GM19238 (cell line): Measurements from ENCODE around the gene EPB41L2.
"Not testable (repeated sequence)": the region's sequence is repeated elsewhere in the genome, so short reads cannot be mapped to it uniquely, and the experiment has no call there.

Experiments
- DNase-seq: peaks from one replicate; pipeline ENCODE4 v3.0.0; 2011; ENCODE audit warnings: low spot score; ENCODE audit not compliant: insufficient read length

Gene EPB41L2

DNA sequence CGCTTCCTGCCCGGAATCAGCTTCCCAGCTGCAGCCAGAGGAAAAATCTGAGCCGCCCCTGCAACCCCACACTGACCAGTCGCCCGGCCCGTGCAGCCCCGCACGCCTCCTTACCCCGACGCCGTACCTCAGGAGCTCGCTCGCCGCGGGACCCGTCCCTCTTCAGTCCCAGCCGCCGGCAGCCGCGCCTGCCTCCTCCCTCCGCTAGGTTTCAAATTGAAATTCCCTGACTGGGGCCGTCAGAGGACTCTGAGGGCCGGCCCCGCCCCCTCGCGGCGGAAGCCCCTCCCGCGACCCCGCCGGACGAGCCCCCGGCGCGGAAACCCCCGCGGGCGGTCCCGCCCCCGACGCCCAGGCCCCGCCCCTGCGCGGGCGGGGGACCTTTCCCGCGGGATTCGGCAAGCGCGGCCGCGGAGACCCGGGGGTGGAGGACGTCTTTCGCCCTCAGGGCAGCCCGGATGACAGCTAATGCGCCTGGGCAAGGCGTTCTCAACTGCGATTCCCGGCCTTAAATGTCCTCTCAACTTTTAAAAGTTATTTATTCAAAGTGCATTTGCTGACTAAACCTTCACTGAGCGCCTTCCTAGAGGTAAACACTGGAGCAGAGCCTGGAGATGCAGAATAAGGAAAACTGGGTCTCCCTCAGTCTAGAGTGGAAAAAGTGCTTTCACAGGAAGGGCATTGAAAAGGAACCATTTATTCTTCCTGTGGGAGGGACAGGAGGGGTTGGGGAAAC is at the start of gene EPB41L2:
Gene EPB41L2 (minus strand): TSS at position 218 of the 736 bp plus-strand sequence. CDS start 106,760 bp downstream, outside the sequence.
- peak; percentile 71 for DNase-seq

DNA sequence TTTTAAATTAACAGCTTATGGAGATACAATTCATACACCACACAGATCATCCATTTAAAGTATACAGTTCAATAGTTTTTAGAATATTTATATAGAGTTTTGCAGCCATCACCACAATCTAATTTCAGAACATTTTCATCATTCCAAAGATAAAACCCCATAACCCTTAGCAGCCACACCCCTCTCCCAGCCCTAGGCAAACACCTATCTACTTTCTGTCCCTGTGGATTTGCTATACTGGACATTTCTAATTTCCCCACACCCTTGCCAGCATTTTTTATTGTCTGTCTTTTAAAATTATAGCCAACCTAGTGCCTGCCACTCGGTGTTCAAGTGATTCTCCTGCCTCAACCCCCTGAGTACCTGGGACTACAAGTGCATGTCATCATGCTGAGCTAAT is 49.2 kb upstream of the EPB41L2 start:
- no peak for DNase-seq

DNA sequence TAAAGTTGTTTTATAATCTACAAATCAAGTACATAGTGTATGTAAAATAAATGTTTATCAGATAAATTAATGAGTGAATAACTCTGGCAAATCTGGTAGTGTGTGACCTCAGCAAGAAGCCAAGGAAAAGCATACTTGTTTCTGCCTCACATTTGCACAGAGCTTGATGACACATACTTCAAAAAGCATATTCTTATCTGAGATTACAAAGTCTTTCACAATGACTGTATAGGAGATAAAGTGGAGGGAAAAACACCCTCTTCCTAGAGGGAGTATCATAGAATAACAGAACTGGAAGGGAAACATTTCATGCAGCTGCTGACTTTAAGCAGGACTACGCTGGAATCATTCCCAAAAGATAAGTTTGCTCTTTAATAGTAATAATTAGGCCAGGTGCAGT is 44.1 kb upstream of the EPB41L2 start:
- no peak for DNase-seq

DNA sequence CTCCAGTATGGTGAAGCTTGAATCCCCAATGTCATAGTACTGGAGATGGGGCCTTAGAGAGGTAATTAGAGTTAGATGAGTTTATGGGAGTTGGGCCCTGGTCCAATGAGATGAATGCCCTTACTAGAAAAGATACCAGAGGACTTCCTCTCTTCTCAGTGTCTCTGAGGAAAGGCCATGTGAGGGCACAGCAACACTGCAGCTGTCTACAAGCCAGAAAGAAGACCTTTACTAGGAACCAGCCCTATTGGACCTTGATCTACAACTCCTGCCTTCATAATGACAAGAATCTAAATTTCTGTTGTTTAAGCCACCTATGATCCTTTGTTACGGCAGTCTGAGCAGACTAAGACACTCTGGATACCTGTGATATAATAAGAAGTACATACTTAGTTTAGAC is 40.9 kb upstream of the EPB41L2 start:
- no peak for DNase-seq

DNA sequence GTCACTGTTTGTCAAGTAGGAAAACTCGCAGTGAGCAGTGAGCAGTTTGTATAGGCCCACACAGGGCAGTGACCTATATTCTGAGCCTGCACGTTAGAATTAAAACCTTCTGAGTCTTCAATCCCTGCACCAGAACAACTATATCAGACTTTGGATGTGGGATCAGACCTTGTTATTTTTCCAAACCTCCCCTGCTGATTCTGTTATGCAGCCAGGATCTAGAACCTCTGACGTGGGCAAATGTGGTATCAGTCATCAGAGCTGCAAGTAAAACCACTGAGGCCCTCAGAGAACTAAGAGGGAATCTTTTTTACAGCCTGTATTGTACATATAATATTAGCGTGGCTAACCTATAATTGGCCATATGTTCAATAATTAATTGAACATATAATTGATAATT is 40.3 kb upstream of the EPB41L2 start:
- no peak for DNase-seq

DNA sequence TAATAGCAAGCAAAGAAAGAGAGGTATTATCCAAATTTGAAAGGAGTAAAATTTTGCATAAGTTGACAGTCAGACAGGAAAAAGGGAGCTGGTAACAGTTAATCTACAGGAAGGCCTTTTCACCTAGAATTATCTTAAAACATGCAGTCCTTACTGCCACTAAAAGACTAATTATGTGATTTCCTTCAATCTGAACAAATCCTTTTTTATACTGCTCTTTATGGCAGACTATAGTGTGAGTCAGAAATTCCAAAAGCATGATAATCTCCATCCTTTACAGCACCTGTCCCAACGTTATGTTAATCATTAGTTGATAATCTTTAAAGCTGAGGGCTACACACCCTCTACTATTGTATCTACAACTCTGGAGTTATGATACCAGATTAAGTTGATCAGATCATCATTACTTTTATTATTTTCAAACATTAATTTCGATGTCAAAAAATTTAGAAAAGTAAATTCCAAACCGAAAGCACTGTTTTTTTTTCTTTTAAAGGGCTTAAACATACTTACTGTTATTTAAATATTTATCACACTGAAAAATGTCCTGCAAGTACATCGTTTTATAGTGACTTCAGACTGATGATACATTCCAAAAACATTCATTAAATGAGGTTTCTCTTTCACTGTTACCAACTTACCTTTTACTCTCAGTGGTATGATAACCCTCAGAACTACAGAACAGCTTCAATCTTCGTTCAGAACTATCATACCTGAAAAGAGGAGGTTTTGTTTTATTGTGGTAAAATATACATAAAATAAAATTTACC is 39.1 kb upstream of the EPB41L2 start:
- DNase-seq = no peak

DNA sequence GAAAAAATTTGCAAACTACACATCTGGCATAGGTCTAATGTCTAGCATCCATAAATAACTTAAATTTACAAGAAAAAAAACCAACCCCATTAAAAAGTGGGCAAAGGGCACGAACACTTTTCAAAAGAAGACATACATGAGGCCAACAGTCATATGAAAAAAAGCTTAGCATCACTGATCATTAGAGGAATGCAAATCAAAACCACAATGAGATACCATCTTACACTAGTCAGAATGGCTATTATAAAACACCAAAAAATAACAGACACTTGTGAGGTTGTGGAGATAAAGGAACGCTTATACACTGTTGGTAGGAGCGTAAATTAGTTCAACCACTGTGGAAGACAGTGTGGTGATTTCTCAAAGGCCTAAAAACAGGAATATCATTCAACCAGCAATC is 33.7 kb upstream of the EPB41L2 start:
- no peak for DNase-seq

DNA sequence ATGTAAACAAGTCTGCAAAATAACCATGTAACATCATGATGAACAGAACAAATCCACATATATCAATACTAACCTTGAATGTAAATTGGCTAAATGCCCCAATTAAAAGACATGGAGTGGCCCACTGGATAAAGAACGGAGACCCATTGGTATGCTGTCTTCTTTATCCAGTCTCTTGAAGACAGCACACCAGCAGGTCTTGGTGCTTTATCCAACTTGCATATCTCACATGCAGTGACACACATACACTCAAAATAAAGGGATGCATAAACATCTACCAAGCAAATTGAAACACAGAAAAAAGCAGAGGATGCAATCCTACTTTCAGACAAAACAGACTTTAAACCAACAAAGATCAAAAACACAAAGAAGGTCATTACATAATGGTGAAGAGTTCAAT is 30.3 kb upstream of the EPB41L2 start:
- DNase-seq = no peak

DNA sequence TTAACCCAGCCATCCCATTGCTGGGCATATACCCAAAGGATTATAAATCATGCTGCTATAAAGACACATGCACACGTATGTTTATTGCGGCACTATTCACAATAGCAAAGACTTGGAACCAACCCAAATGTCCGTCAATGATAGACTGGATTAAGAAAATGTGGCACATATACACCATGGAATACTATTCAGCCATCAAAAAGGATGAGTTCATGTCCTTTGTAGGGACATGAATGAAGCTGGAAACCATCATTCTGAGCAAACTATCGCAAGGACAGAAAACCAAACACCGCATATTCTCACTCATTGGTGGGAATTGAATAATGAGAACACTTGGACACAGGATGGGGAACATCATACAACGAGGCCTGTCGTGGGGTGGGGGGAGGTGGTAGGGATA is 28.9 kb upstream of the EPB41L2 start:
- not testable (repeated sequence) for DNase-seq

DNA sequence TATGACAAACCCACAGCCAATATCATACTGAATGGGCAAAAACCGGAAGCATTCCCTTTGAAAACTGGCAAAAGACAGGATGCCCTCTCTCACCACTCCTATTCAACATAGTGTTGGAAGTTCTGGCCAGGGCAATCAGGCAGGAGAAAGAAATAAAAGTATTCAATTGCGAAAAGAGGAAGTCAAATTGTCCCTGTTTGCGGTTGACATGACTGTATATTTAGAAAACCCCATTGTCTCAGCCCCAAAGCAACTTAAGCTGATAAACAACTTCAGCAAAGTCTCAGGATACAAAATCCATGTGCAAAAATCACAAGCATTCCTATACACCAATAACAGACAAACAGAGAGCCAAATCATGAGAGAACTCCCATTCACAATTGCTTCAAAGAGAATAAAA is 27.3 kb upstream of the EPB41L2 start:
- DNase-seq = not testable (repeated sequence)

DNA sequence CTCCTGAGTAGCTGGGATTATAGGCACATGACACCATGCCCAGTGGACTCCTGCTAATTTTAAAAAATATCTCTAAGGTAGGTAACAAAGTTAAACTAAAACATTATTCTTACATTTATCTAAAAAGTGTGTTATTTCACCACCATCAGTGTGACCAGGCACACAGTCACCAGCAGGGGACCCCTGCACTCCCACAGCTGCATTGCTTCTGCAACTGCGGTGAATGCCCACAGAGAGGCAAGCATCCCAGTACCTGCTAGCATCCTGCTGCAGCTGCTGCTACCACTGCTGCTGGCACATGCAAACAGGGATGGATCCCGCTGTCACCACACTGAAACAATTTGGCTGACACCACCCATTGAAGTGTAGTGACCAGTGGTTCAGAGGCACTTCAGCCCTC is 21.9 kb upstream of the EPB41L2 start:
- DNase-seq = no peak

DNA sequence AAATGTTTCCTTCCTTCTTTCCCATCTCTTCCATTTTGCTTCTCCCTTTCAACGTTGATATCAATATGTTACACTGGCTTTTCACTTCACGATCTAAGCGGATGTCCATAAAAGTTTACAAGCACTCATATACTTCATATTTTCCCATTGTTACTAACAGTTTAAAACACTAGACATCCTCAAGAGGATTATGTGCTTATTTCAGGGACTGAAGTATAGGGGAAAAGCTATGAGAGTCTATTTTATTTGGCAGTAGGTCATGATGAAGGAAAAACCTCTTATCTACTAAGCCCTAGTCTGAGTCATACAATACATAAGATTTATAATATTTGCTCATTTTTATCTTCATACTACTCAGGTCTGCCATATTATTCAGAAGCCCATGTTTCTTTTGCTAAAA is 20.6 kb upstream of the EPB41L2 start:
- DNase-seq = no peak

DNA sequence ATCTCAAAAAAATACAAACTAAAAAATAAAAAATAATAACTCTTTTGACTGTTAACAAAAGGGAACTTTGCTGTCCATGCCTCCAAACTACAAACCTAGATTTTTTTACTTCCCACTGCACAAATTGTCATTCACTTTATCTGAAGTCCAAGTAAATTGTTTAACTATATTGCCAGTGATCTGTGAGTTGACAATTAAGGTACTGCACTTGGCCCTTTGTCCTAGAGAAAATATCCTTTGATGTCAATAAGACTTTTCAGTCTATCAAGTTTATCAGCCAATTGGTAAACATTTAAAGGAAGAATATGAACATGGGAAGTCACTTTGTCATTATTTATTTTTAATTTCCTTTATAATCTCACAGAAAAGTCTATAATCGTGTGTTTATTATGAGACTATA is 19.3 kb upstream of the EPB41L2 start:
- no peak for DNase-seq

DNA sequence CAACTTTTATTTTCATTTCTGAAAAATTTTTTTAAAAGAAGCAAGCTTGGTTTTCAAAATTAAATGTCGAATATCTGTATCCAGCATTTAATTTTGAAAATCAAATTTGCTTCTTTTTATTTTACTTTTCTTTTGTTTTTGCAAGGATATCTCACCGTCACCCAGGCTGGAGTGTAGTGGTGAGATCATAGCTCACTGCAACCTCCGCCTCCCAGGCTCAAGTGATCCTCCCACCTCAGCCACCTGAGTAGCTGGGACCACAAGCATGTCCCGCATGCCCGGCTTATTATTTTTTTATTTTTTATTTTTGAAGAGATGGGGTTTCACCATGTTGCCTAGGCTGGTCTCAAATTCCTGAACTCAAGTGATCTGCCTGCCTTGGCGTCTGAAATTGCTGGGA is 17.0 kb upstream of the EPB41L2 start:
- no peak for DNase-seq

DNA sequence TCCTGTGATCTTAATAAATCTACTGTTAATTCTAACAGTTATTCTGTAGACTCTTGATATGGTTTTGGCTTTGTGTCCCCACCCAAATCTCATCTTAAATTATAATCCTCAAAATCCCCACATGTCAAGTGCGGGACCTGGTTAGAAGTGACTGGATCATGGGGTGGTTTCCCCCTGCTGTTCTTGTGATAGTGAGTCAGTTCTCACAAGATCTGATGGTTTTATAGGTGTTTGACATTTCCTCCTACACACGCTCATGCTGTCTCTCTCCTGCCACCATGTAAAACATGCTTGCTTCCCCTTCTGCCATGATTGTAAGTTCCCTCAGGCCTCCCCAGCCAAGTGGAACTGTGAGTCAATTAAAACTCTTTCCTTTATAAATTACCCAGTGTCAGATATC is 10.5 kb upstream of the EPB41L2 start:
- no peak for DNase-seq

DNA sequence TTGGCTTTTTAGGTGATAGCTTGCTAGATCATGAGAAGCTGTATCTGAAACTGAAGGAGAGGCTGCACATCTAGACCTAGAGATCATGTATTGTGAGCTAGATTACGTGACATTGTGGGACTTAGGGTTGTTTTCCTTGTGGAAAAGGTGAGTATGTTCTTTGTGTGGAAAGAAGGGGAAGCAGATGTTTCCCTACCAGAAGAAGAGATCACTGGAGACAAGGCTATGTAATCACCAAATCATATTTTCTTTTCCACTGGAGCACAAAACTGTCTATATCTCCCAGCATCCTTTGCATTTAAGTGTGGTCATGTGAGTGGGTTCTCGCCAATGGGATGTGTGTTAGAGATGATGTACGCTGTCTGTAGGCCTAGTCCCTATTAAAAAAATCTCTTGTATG is 7.0 kb upstream of the EPB41L2 start:
- DNase-seq = no peak

DNA sequence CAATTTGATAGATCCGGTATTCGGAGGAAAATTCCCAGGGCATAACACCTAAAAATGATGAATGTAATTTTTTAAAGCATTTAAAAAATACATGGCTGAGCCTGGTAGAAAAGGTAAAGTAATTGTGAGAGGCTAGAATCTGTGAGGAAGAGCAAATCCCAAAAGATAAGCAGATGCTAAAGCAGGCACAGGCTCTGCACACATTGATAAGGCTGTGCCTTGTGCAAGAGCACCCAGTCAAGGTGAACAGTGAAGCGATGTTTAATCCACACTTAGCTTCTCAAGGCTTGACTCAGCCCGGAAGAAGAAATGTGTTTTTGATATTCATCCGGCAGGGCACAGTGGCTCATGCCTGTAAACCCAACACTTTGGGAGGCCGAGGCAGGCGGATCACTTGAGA is 5.1 kb upstream of the EPB41L2 start:
- no peak for DNase-seq

DNA sequence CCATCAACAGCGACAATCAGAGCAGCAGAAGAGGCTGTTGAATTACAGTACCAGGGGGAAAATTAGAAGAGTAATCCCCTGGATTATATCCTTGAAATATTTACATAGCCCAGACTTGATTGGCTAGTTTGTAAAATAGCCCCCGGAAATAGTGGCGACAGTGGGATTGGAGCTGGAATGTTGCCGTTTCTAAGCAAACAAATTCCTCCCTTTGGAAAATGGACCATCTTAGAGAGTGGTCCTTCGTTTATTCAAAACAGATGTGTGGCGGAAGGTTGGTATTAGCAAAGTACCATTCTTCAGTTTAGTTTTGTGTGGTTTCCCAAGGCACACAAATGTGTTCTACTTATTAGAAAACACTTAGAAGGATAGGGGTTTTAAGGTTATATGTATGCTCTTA is 4.5 kb upstream of the EPB41L2 start:
- no peak for DNase-seq

DNA sequence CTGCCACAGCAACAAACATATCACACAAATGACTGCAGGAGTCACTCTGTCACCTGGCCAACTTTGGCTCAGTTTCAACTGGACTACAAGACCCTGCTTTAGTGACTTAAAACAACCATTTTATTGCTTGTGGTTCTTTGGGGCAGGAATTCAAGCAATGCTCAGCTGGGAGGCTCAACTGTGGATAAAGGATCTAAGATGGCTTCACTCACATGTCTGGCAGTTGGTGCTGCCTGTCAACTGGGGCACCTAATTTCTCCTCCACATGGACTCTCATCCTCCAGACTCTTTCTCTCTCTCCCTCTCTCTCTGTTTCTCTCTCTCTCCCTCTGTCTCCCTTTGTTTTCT is 2.8 kb upstream of the EPB41L2 start:
- no peak for DNase-seq

DNA sequence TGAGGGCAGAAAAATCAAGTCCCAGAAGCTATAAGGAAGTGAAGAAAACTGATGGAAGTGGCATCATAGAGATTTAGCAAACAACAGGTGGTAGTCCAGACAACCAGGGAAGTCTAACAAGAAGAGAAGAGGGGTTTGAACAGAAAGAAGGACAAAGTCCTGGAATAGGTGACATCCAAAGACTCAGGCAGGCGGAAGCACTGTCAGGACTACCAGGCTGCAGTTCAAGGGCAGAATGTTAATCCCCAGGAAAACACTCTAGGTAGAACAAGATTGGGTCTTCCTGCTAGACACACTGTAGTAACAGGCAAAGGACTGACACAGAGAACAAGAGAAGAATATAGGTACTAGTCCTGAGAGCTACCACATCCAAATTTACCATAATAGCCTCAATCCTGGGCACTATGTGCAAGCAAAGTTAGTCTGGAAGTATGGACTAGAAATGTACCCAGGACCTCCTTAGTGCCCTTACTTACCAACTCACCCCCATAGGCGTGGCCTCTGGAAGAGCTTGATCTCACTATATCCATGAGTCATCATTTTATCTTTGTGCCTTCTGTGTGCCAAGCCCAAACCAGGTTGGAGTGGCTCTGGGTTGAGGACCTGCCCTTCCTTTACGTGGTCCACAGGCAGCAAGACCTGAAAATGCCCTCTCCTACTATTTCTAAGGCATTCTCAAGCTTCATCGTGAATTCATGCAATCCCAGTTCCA is 2.2 kb upstream of the EPB41L2 start:
- no peak for DNase-seq

DNA sequence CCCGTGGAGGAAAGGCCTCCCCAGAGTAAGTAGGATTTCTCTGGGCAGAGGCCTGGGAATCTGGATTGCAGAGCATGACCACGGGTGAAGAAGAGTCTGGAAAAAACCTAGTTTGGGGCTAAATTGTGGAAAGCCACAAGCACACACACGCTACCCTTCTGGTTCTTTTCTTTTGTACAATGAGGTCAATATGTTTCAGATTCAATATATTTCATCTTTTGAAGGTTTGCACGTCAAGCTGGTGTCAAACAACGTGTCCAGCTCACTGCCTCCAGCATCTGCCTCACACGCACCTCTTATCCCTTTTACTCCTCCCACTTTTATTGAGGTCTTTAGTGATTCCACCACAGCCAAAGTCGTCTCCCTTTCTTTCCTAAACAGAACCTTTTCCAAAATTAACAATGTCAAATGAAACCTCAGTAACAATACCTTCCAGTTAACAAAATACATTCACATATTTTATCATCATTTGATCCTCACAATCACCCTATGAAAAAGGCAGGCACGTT is 773 bp upstream of the EPB41L2 start:
- DNase-seq = no peak
